Fibroblast of lung (primary cell): ENCODE data around the gene TPGS1. TPM values are rescaled to one million over a fixed set of nuclear protein-coding genes. Genes with fewer than 3 reads are reported as not detected.

Experiments
- DNase-seq, 2 donors: peaks; one replicate each; pipeline versions ENCODE4 v3.0.0 to v3.0.0-alpha.2; 2010; ENCODE audit warnings: low read depth in 2 of 2
- H2AFZ ChIP-seq: 2 replicates; pipeline ENCODE4 v1.5.1; 2012; ENCODE audit warnings: low read length, control low read depth, inconsistent platforms
- H3K27ac ChIP-seq: 2 replicates; pipeline ENCODE4 v1.5.1; 2011; ENCODE audit warnings: low read length, control low read depth; ENCODE audit not compliant: insufficient read depth
- H3K27me3 ChIP-seq: 2 replicates; pipeline ENCODE4 v1.5.1; 2011; ENCODE audit warnings: mild to moderate bottlenecking, low read length; ENCODE audit not compliant: control insufficient read depth, insufficient read depth
- H3K36me3 ChIP-seq: 2 replicates; pipeline ENCODE4 v1.5.1; 2011; ENCODE audit warnings: low read length; ENCODE audit not compliant: control insufficient read depth, insufficient read depth
- H3K4me1 ChIP-seq: 2 replicates; pipeline ENCODE4 v1.5.1; 2011; ENCODE audit warnings: low read length; ENCODE audit not compliant: control insufficient read depth, insufficient read depth; ENCODE audit errors: extremely low read depth
- H3K4me2 ChIP-seq: 2 replicates; pipeline ENCODE4 v1.5.1; 2011; ENCODE audit warnings: low read length, control low read depth; ENCODE audit not compliant: insufficient read depth; ENCODE audit errors: extremely low read depth
- H3K4me3 ChIP-seq, 4 experiments: fragments of 200-600 bp in 1 of 4; sonication (generic) in 1 of 4; replicated peaks in 1 of 4; 2 replicates each; pipeline ENCODE4 v1.5.1; 2011 to 2016; ENCODE audit warnings: low read length in 4 of 4, low read depth in 3 of 4, mild to moderate bottlenecking in 3 of 4, control low read depth in 2 of 4, inconsistent platforms in 1 of 4, mixed read lengths in 1 of 4; ENCODE audit not compliant: insufficient read depth in 1 of 4; ENCODE audit errors: control extremely low read depth in 1 of 4
- H3K79me2 ChIP-seq: 2 replicates; pipeline ENCODE4 v1.5.1; 2012; ENCODE audit warnings: mild to moderate bottlenecking, low read length, inconsistent platforms; ENCODE audit not compliant: control insufficient read depth, insufficient read depth
- H3K9ac ChIP-seq: 2 replicates; pipeline ENCODE4 v1.5.1; 2011; ENCODE audit warnings: mild to moderate bottlenecking, low read length, control low read depth; ENCODE audit not compliant: insufficient read depth
- H3K9me3 ChIP-seq: 2 replicates; pipeline ENCODE4 v1.5.1; 2012; ENCODE audit warnings: low read depth, low read length; ENCODE audit not compliant: control insufficient read depth, insufficient read depth
- H4K20me1 ChIP-seq: 2 replicates; pipeline ENCODE4 v1.5.1; 2011; ENCODE audit warnings: low read length; ENCODE audit not compliant: control insufficient read depth, insufficient read depth; ENCODE audit errors: extremely low read depth
- EZH2 ChIP-seq: IDR thresholded peaks from 2 replicates; pipeline ENCODE4 v1.5.1; 2012; ENCODE audit warnings: low read length, control low read depth, mild to moderate bottlenecking; ENCODE audit errors: missing control alignments
- polyA plus RNA-seq, 2 donors: library from polyadenylated mRNA; depleted of rRNA in 1 of 2; stranded (reverse) in 1 of 2; unstranded in 1 of 2; fragments of >200 nt; gene quantifications; 2 replicates each; pipeline ENCODE4 v1.2.1, GENCODE V29; 2011 to 2012; ENCODE audit warnings: missing spikeins in 1 of 2
- total RNA-seq: library from RNA; depleted of rRNA; stranded (reverse); fragments of >200 nt; gene quantifications from 2 replicates; pipeline ENCODE4 v1.2.1, GENCODE V29; 2014
- TF ChIP-seq, protein P1 (sequence below), 2 donors: IDR thresholded peaks in 1 of 2; conservative IDR thresholded peaks in 1 of 2; 1 replicate in 1 of 2; 2 replicates in 1 of 2; pipeline ENCODE4 v1.5.1; 2011 to 2012; ENCODE audit warnings: low read length in 2 of 2, control low read depth in 1 of 2, inconsistent platforms in 1 of 2, low read depth in 1 of 2, mild to moderate bottlenecking in 1 of 2

TPGS1 gene
- total and polyA plus RNA-seq, 2 donors (not counting 1 experiment from before 2014, with no cell fraction given): 2.0 to 30.1 TPM

DNA sequence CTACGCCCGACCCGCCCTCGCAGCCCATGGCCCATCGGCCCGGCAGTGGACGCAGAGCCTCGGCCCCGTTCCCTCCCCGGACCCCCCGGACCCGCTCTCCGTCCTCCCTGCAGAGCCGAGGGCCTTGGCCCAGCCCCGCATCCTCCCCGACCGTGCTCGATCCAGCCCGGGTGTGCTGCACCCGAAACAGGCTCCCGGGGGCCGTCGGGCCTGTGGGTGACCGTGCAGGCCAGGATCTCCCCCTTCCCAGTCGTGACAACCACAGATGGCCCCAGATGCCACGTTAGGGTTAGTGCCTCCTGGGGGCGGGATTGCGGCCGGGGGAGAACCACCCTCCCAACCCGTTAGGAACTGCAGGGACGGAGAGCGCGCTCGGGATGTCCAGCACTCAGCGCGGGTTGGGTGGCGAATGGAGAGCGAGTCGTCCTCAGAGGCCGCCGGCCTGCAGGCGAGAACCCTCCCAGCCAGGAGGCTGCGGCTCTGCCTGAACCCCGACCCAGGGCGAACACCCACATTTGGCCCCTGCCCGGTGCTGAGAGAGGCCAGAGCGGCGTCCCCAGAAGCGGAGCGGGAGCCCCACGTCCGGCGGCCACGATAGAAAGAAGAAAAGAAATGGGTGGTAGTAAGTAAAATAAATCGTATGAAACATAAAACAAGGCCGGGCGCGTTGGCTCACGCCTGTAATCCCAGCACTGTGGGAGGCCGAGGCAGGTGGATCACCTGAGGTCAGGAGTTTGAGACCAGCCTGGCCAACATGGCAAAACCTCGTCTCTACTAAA lies 17.7 kb upstream of the TPGS1 start:
- Histone ChIP-seq H3K9ac (peak overlapping the region; percentile 94), H3K4me3 (peak overlapping the region; percentile 54 to 88 (median 64)), H3K27ac (peak overlapping the region; percentile 61), H3K79me2 (no peaks in the 10 kb centered on the region), H3K36me3 (no peaks in the 10 kb centered on the region), H3K27me3 (no peaks in the 10 kb centered on the region), H2AFZ (peak overlapping the region; percentile 55), H3K4me1 (peaks cover 7% of the 10 kb centered on the region), H4K20me1 (no peaks in the 10 kb centered on the region), H3K9me3 (no peaks in the 10 kb centered on the region), H3K4me2 (peak overlapping the region; percentile 85)
- no peak for TF ChIP-seq EZH2
- TF ChIP-seq, protein P1, sequence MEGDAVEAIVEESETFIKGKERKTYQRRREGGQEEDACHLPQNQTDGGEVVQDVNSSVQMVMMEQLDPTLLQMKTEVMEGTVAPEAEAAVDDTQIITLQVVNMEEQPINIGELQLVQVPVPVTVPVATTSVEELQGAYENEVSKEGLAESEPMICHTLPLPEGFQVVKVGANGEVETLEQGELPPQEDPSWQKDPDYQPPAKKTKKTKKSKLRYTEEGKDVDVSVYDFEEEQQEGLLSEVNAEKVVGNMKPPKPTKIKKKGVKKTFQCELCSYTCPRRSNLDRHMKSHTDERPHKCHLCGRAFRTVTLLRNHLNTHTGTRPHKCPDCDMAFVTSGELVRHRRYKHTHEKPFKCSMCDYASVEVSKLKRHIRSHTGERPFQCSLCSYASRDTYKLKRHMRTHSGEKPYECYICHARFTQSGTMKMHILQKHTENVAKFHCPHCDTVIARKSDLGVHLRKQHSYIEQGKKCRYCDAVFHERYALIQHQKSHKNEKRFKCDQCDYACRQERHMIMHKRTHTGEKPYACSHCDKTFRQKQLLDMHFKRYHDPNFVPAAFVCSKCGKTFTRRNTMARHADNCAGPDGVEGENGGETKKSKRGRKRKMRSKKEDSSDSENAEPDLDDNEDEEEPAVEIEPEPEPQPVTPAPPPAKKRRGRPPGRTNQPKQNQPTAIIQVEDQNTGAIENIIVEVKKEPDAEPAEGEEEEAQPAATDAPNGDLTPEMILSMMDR (conservative IDR thresholded peaks at IDR 0.05 in 1 of 2, IDR thresholded peaks at IDR 0.05 in 1 of 2; ENCODE audit: low read depth in 1 of 2, low read length in 2 of 2): no peak
- DNase-seq: peak; percentile 33 to 38

DNA sequence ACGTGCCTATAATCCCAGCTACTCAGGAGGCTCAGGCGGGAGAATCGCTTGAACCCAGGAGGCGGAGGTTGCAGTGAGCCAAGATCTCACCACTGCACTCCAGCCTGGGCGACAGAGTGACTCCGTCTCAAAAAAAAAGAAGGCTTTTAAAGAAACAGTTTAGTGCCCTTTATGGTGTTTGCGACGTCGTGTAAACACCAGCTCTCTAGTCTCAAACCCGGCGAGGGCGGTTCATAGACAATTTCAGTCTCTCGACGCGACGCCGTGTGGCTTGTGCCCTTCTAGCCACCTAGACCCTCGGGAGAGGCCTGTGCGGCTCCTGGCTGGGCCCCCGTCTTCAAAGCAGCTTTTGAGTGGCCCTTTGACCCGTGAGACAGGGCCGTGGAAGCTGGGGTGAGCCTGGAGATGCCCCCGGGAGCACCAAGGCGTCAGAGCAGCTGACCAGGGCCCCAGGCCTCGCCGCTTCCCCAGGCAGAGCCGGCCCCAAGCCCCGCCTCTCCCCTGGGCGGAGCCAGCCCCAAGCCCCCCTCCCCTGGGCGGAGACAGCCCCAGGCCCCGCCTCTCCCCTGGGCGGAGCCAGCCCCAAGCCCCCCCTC lies 16.1 kb upstream of the TPGS1 start:
- Histone ChIP-seq H3K4me1 (peaks cover 3% of the 10 kb centered on the region), H3K9me3 (no peaks in the 10 kb centered on the region), H3K79me2 (no peaks in the 10 kb centered on the region), H3K27ac (no peak overlapping the region), H3K4me3 (no peak overlapping the region), H3K27me3 (no peaks in the 10 kb centered on the region), H2AFZ (no peak overlapping the region), H3K9ac (no peak overlapping the region), H3K4me2 (no peak overlapping the region), H4K20me1 (no peaks in the 10 kb centered on the region), H3K36me3 (no peaks in the 10 kb centered on the region)
- peak in 1 of 2 donors; percentile 23 for DNase-seq
- TF ChIP-seq, protein P1 (conservative IDR thresholded peaks at IDR 0.05 in 1 of 2, IDR thresholded peaks at IDR 0.05 in 1 of 2; ENCODE audit: low read depth in 1 of 2, low read length in 2 of 2): no peak
- no peak for TF ChIP-seq EZH2

DNA sequence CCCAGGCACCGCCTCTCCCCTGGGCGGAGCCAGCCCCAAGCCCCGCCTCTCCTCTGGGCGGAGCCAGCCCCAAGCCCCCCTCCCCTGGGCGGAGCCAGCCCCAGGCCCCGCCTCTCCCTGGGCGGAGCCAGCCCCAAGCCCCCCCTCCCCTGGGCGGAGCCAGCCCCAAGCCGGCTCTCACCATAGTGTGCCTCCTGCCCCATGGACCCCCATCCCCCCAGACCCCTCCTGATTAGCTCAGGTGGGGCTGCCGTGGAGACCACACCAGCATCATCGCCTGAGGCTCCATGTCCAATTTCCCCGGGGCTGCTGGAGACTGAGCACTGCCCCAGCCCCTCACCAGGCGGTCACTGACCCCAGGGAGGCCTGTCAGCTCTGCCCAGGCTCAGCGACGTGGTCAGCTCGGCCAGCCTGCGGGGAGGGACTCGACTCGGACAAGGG lies 15.2 kb upstream of the TPGS1 start:
- H3K4me3 ChIP-seq: no peak overlapping the region
- no peaks in the 10 kb centered on the region for H3K36me3 ChIP-seq
- H3K9me3 ChIP-seq: no peaks in the 10 kb centered on the region
- H4K20me1 ChIP-seq: no peaks in the 10 kb centered on the region
- no peaks in the 10 kb centered on the region for H3K27me3 ChIP-seq
- no peak for TF ChIP-seq EZH2
- TF ChIP-seq, protein P1 (conservative IDR thresholded peaks at IDR 0.05 in 1 of 2, IDR thresholded peaks at IDR 0.05 in 1 of 2; ENCODE audit: low read depth in 1 of 2, low read length in 2 of 2): no peak
- no peak overlapping the region for H3K27ac ChIP-seq
- DNase-seq: no peak
- H3K4me1 ChIP-seq: peaks cover 3% of the 10 kb centered on the region
- H3K79me2 ChIP-seq: no peaks in the 10 kb centered on the region
- no peak overlapping the region for H3K9ac ChIP-seq
- no peak overlapping the region for H2AFZ ChIP-seq
- H3K4me2 ChIP-seq: no peak overlapping the region
